C4-2B (cell line): ENCODE measurements around the gene P2RX7.

Experiments used
- CTCF ChIP-seq: fragments of 450-650 bp; conservative IDR thresholded peaks from 2 replicates; pipeline ENCODE4 v1.5.1; 2017; ENCODE audit warnings: mild to moderate bottlenecking
- ZFX ChIP-seq: fragments of 450-650 bp; IDR thresholded peaks from 2 replicates; pipeline ENCODE4 v1.6.1; 2017

- no peak for TF ChIP-seq CTCF
- TF ChIP-seq ZFX = no peak
Observed at GRCh38 chr12:121158085-121158484, 25.4 kb downstream of the P2RX7 start.
